ENCODE measurements around the gene PIGX.
"Not testable (repeated sequence)": the region's sequence is repeated elsewhere in the genome, so short reads cannot be mapped to it uniquely, and the experiment has no call there.

PIGX gene

DNA sequence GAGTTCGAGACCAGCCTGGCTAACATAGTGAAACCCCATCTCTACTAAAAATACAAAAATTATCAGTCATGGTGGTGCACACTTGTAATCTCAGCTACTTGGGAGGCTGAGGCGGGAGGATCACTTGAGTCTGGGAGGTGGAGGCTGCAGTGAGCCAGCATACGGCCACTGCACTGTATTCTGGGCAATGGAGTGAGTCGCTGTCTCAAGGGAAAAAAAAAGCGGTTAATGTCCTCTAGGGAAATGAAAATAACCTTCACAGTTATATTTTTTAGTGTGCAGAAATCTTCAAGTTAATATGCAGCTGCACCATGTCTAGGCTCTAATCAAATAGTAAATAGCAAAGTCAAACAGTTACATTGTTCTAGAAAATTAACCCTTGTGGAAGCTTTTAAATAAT lies 14.9 kb upstream of the PIGX start:
- H3K4me3 ChIP-seq, result no peak overlapping the region

DNA sequence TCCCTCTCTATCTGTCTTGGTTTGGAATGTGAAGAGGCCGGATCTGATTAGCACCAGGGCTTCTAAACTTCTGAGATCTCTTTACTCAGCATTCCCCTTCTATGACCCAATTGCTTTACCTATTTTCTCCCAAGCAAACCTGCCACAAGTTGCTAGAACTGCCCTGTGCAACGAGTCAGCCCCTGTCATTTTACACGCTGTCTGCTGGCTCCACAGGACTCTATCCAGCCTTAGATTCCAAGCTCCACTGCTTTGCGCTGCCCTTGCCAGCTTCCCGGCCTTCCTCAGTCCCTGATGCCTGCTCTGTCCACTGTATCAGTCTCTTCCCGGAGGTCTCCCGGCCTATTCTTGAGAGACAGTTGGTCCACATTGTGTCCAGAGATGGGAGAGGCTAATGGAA lies 12.4 kb upstream of the PIGX start:
- no peak overlapping the region for H3K27ac ChIP-seq
- H3K4me3 ChIP-seq, result no peak overlapping the region

More for the DNA sequence above, 14.9 kb upstream of the PIGX start:
- H3K27ac ChIP-seq, result no peak overlapping the region

DNA sequence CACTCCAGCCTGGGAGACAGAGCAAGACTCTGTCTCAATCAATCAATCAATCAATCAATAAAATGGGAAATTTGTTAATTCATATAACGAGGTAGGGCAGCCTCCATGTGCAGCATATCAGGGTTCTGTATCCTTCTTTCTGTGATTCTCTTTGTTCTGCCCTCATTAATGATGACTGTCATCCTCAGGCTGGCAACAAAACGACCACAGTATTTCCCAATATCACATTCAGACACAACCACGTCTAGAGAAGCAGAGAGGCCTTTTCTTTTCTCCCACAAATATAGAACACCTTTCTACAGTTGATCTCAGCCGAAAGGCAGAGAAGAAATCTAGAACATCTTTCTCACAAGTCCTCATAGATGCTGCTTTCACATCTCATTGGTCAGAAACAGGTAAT lies 11.4 kb upstream of the PIGX start:
- no peak overlapping the region for H3K27ac ChIP-seq
- no peak overlapping the region for H3K4me3 ChIP-seq

DNA sequence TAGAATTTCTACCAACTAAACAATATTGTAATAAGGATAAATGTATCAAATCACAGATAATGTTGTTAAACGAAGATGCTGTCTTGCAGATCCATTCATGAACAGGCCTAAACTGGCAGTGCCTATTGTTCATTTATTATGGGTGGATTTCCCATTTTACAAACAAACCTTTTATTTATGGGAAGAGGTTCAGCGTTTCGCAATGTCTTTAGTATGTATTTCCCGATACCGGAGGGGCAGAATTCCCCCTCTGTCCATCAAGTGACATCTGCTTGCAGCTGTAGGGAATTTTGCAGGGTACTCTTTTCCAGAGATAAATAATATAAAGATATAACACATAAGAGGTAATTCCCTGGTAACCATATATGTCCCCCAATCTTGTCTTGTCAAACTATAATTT lies 5.8 kb upstream of the PIGX start:
- no peak overlapping the region for H3K4me3 ChIP-seq
- H3K27ac ChIP-seq, result no peak overlapping the region

DNA sequence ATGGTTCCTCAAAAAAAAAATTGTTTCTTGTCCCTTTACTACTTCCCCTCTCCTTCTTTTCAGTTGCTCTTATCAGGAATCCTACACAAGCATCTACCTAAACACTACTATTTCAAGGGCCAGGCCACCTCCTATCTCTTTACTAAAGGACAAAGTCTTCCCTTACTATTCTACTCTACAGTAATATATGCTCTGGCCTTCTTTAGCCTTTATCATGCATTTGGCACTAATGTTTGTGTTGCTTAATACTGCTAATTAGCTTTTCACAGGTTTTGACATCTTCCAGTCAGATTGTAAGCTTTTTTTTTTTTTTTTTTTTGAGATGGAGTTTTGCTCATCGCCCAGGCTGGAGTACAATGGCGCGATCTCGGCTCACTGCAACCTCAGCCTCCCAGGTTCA lies 5.4 kb upstream of the PIGX start:
- H3K4me3 ChIP-seq, result no peak overlapping the region
- no peak overlapping the region for H3K27ac ChIP-seq

DNA sequence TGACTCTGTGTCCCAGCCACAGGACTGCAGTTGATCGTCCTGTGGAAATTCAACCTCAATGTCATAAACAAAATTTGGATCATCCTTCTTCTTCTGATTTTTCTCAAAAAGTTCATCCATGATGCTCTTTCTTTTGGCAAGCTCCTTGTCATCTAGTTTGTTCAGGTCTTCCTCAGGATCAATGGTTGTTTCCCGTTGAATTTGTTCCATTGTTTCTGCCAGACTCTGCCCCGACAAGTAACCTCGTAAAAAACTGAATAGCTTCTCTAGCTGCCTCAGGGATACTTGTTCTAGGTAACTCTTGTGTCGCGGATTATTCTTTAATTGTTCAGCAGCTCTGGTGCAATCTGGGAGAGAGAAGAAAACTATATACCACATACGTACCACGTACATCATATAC lies 4.6 kb upstream of the PIGX start:
- Histone ChIP-seq H3K4me3 (no peak overlapping the region), H3K27ac (peak overlapping the region in 1 of 21 experiments; percentile 15)

DNA sequence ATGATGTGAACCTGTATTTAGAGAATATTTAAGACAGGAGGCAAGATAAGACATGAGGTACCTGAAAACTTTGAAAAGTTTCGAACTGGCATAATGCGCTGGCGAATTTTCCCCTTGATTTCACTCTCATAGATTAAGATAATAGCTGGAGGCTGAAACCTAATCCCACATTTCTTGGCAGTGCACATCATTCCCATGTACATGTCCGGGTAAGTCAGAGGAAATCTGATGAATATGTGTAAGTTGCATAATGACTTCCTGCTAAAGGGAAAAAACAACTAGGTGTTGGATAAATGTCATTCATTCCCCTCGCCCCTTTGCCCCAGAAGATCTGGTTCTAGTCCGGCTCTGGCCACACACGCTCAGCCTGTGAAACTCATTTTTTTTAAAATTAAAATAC lies 3.7 kb upstream of the PIGX start:
- no peak overlapping the region for H3K27ac ChIP-seq
- H3K4me3 ChIP-seq, result no peak overlapping the region

DNA sequence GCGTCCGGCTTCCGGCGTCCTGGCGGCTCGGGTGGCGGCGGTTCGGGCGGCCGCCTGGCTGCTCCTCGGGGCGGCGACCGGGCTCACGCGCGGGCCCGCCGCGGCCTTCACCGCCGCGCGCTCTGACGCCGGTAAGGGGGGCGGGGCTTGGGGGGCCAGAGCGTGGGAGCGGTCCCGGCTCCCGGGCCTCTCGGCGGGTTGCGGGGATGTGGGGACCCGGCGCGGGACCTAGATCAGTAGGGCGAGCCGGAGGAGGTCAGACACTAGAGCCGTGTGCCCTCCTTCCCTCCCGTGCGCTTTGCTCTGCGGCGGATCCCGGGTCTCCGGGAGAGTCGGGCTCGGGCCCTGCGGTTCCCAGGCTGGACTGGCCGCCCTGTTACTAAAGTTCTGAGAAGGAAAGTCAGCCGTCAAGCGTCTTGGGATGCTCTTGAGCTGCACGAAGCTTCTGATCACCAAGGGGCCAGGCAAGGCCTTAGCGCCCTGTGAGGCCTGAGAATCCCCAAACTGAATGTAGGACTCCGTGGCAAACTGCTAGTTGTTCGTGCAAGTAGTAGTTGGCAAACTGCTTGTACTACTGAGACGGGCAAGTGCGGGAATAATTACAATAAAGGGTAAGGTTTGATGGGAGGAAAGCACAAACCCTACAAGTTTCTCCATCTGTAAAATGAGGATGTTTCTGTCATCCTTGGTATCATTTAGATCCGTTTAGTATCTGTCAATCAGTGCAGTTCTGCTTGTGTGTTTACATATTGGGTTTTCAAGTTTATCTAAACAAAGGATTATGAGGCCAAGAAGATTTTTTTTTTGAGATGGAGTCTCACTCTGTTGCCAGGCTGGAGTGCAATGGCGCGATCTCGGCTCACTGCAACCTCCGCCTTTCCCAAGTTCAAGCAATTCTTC lies 587 bp downstream of the PIGX start:
- Histone ChIP-seq H3K27ac (peak overlapping the region; percentile 44 to 96 (median 91)), H3K4me3 (peak overlapping the region; percentile 57 to 94 (median 86))

DNA sequence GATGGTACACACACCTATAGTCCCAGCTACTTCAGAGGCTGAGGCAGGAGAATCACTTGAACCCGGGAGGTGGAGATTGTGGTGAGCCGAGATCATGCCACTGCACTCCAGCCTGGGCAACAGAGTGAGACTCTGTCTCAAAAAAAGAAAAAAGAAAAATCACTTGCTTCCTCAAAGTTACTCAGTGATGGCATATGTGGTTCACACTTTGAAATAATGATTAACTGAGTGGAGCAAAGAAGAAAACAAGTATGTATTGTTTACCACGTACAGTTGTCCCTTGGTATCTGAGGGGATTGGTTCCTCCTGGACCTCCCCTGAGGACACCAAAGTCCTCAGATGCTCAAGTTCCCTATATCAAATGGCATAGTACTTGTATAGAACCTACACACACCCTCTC lies 5.0 kb downstream of the PIGX start:
- not testable (repeated sequence) for H3K27ac ChIP-seq, H3K4me3 ChIP-seq

DNA sequence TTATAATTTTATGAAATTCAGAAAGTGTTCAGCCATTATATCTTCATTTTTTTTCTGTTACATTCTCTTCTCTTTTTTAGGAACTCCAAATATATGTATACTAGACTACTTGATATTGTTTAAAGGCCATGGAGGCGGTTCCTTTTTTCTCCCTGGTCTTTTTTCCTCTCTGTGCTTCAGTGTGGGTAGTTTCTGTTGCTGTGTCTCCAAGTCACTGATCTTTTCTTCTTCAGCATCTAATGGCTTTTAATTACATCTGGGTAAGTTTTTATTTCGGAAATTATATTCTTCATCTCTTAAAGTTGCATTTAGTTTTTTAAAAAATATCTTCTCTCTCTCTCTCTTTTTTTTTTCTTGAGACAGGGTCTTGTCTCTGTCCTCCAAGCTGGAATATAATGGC lies 8.9 kb downstream of the PIGX start:
- H3K4me3 ChIP-seq, result no peak overlapping the region
- no peak overlapping the region for H3K27ac ChIP-seq

DNA sequence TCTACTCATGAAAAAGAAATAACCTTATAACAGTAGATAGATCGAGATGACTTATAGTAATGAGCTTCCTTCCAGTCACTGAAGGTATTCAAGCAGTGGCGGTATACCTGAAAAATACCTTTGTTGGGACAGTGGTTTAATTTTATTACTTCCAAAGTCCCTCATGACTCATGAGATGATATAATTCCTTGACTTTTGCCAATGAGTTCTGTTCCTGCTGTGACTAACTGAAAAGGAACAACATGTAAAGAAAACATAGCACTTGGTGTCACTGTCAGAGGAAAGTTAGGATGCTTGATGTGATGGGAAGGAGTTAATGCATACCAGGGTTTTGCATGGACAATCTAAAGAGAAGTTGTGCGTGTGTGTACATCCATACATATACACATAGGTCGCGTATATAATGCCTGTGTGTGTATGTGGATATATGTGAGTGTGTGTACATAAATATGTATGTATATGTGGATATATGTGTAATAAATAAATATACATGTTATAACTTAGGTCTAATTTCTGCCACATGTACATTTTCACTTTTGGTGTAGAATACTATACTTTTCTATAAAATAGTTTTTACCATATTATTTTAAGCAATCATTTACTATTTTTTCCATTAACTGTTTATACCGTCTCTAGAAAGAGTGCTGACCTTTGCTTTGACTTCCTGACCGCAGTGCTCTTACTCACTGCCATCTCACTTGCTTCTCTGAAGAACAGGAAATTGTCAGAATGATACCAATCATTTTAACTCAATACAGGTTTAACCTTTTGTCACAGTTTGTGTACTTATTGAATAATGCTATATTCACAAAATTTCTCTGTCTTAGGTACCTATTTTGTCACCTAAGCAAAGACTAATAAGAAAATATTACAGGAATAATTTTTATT lies 14.9 kb downstream of the PIGX start:
- Histone ChIP-seq H3K4me3 (no peak overlapping the region), H3K27ac (no peak overlapping the region)

DNA sequence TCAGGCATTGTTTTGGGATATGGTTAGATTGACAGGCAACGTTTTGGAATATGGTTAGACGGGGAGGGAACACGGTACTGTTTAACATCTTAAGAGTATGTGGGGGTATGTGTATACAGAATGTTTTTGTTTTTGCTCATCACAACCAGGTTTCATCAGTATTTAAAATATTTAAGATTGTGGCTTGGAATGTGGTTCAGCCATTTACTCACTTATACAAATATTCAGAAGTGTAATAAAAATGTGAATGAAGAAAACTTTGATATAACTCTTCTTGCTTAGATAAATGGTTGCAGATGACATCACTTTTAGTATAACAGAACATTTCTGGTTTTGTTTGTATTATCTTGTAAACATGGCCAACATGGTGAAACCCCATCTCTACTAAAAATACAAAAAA lies 23.6 kb downstream of the PIGX start:
- H3K4me3 ChIP-seq, result no peak overlapping the region
- H3K27ac ChIP-seq, result no peak overlapping the region

DNA sequence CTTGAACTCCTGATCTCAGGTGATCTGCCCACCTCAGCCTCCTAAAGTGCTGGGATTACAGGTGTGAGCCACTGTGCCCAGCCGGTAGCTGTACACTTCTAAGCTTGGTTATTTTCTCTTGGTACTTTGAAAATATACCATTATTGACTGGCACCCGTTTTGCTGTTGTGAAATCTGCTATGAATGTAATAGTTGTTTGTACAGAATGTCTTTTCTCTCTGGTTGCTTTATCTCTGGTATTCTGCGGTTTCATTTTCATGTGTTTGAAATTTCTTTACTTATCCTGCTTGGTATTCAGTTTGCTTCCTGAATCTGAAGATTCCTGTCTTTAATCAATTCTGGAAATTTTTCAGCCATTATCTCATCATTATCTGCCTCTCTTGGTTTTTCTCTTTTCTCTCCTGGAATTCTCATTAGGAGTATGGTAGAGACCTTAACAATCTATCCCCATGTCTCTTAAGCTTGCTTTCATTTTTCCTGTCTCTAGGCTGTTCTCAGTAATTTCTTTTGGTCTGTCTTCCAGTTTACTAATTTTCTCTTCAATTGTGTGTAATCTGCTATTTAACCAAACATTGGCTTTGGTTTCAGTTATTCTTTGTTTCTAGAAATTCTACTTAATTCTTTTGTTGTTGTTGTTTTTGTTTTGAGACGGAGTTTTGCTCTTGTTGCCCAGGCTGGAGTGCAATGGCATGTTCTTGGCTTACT lies 24.6 kb downstream of the PIGX start:
- H3K4me3 ChIP-seq, result no peak overlapping the region
- H3K27ac ChIP-seq, result no peak overlapping the region

DNA sequence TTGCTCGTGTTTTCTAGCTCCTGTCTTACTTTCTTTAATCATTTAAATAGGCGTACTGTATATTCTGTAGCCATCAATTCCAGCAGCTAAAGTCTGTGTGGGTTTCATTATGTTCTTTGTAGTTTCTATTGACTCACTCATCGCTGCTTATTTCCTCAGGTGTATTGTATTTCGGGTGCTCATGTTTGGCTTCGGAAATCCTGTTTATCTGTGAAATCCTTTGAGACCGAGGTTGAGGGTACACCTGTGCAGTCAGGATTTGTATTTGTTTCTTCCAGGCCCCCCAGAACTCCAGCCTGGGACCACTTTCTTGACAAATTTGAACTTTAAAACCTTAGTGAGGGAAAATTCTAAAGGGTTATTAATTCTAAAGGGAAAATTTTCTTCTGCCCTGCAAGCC lies 25.5 kb downstream of the PIGX start:
- Histone ChIP-seq H3K4me3 (no peak overlapping the region), H3K27ac (no peak overlapping the region)

DNA sequence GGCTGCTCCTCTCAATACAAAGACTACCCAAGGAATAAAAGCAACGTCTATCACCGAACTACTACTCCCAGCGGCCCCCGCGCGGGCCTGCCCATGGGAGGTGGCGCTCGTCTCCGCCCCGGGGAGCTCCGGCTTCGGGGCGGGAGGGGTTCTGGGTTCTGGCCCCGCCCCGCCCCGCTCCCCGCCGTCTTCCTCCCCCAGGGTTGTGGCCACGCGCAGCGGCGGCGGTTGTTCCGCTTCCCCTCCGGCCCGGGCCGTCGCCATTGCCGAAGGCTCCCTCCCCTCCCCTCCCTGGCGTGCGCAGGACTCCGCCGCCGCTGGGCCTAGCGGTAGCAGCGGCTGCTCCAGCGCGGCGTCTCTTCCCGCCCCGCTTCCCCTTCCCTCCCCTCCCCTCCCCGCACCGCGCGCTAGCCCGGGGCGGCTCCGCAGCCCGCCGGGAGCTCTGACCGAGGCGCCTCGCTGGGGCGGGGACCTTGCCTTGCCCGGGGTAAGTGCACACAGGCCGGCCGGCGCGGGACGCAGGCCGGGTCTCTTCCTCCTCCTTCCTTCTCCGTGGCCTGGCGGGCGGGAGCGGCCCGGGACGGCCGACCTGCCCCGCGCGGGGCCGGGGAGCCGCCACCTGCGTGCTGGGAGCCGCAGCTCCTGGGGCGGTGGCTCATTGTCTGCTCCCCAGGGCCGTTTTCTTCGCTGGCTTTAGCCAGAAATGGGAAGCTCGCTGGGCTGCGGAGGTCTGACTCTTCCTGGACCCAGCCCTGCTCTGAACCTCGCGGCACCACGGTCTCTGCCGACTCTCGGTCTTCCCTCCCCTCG lies 27.7 kb downstream of the PIGX start, which contains the start of gene PAK2:
PAK2 (plus strand) TSS at position 187 of the 810 bp plus-strand sequence. CDS start 42,790 bp downstream, outside the sequence.
- peak within 1 kb of the TSS; percentile 92 to 100 (median 98) for H3K27ac ChIP-seq
- H3K4me3 ChIP-seq, result peak within 1 kb of the TSS; percentile 67 to 98 (median 86)

DNA sequence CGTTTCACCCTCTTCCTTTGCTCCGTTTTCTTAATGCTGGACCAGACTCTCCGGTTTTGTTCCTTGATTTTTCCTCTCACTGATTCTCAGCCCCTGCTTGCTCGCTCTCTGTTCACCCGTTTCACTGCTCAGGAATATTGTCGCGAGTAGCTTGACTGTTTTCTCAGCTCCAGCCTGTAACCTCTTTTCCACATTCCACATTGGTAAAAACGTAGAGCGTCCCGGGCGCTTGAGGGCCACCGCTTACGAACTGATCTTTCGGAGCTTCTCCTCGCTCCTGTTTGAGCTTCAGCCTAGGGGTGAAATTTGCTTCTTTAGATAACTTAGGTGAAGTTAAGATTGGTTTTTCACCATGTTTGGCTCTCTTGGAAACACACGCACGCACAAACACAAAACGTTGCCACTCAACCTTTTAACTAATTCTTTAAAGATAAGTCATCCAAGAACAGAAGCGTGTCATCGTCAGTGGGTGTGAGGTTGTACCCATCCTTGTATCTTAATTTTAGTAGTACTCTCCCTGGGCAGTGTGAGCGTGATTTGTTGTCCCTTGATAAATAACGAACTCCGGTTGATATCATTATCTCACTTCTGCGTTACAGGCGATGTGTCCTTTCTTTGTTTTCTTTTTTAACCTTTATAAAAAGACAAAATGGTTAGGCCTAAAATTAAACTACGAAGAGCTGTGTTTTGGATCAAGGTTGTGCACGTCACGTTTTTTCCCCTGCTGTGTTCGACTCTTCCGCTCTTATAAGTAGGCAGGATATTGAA lies 28.5 kb downstream of the PIGX start:
- Histone ChIP-seq H3K27ac (peak overlapping the region; percentile 92 to 100 (median 98)), H3K4me3 (peak overlapping the region; percentile 67 to 98 (median 86))

DNA sequence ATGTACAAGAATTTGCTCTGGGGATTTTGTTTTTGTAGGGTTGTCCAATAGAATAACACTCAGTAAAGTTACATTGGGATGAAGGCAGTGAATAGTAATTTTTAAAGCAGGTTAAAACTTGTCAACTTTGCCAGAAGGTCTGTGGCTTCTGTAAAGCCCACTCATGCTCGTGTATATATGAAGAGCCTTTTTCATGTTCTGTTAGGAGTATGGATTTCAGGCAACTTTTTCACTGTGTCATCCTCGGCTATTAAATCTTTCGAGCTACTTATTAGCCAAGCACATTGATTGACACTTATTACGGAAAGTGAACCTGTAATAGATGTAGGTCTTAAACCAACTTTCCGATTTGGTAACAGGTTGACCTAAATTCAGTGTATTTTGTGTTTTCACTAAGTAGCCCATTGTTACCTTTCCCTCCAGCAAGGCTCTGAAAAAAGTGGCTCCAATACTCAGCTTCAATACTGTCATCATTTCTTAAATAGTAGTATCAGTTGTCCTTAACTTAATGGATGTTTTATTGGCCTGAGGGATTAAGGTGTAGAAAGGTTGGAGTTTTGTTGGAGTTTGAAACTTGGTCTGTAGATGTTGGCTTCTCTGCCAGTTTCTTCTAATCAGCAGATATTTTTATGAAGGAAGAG lies 29.2 kb downstream of the PIGX start:
- Histone ChIP-seq H3K4me3 (peak overlapping the region; percentile 67 to 98 (median 86)), H3K27ac (peak overlapping the region in 20 of 21 experiments; percentile 29 to 100 (median 98))

DNA sequence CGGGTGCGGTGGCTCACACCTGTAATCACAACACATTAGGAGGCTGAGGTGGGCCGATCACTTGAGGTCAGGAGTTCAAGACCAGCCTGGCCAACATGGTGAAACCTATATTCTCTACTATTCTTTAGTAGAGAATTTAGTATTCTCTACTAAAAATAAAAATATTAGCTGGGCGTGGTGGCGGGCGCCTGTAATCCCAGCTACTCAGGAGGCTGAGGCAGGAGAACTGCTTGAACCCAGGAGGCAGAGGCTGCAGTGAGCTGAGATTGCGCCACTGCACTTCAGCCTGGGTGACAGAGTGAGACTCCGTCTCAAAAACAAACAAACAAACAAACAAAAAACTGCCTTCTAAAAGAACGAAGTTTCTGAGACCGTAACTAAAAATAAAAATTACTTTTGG lies 31.4 kb downstream of the PIGX start:
- not testable (repeated sequence) for H3K4me3 ChIP-seq, H3K27ac ChIP-seq
